ENCODE data around the gene ALX3.

DNA sequence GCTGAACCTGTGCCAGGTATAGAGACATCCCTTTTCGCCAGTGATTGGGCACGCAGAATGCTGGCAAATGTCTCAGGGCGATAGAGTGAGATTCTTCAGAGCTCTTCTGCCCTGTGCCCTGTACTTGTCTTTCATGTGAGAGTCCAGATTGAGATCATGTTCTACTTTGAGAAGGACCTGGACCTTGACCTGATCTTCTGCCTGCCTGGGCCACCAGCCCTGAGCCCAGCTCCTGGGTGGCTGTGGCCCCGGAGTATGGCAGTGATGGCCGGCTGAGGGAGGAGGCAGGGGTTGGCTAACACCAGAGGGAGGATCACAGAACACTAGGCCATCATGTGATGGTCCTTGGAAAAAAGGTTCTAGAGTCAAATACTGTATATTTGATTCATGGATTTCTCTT is 22.2 kb downstream of the ALX3 start:
- no peak for TF ChIP-seq ZNF274 (IDR thresholded peaks at IDR 0.05; ENCODE audit: low read depth, low read length)
- no peak for TF ChIP-seq SUZ12 (IDR thresholded peaks at IDR 0.05; ENCODE audit: extremely low read depth, insufficient read depth, insufficient read length)
- TF ChIP-seq YY1 (IDR thresholded peaks at IDR 0.05; ENCODE audit: insufficient read depth, insufficient read length), result no peak

Data from NT2/D1 (cell line).